GM18519 (cell line): ENCODE results near the gene FALEC.
A peak's percentile ranks its signal among the peaks of the same experiment; 100 is the strongest.
"Not testable (repeated sequence)": the region's sequence is repeated elsewhere in the genome, so short reads cannot be mapped to it uniquely, and the experiment has no call there.

Experiments used
- ATAC-seq: cut with Tn5 transposase; IDR thresholded peaks from one replicate; pipeline ENCODE4 v1.9.1; 2021; ENCODE audit warnings: mild to moderate bottlenecking, moderate library complexity; ENCODE audit not compliant: unreplicated experiment, low FRiP score

The FALEC gene

DNA sequence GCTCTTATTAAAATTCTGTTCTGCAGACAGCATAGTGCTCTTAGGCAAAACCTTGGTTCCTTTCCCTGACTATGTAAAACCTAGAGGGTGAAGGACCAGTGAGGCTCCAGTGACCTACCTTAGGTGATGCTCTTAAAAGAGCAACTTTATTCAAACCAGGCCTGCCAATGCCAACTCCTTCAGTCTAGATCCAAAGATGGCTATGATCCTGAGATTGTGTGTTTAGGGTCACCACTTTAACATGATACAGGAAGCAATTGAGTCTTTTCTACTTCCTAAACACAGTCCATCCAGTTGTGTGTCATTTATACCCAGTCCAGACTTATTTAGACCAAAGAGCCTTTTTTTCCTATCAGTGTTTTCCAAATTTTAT is 53.0 kb downstream of the FALEC start:
- no peak for ATAC-seq

DNA sequence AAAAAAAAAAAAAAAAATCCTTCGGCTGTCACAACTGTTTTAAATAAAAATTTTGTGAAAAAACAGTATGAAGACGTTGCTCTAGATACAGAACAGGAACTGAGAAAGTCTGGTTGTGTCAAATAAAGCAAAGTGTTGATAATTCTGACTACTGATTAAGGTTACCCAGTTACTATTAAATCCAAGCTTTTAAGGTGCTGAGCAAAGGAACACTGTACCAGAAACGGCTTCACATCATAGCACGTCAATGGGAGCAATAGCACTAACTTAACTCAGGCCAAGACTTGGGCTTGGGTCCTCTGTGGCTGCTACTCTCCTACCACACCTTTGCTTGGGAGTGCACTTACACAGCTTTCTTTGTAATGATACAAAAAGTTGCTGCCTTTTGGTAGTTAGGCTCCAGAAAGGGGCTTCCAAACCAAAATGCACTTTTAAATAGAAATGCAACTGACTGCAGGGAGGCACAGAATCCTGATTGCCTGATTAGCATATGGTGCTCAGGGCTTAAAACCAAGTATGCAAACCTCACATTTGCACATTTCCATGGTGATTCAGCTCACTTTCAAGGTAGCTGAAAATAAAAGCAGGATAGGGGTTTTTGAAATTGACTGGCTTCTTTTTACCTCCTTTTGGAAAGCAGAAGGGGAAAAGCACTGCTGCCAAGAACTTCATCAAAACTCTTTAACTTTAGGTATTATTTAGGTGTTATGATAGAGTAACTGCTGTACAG is 57.5 kb downstream of the FALEC start:
- ATAC-seq: no peak

DNA sequence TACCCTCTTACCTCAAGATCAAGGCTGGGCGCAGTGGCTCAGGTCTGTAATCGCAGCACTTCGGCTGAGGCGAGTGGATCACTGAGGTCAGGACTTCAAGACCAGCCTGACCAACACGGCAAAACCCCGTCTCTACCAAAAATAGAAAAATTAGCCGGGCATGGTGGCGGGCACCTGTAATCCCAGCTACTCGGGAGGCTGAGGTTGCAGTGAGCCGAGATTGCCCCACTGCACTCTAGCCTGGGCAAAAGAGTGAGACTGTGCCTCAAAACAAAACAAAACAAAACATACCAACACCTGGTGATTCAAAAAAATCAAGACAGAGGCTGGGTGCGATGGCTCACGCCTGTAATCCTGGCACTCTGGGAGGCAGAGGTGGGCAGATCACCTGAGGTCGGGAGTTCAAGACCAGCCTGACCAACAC is 58.1 kb downstream of the FALEC start:
- ATAC-seq: not testable (repeated sequence)

DNA sequence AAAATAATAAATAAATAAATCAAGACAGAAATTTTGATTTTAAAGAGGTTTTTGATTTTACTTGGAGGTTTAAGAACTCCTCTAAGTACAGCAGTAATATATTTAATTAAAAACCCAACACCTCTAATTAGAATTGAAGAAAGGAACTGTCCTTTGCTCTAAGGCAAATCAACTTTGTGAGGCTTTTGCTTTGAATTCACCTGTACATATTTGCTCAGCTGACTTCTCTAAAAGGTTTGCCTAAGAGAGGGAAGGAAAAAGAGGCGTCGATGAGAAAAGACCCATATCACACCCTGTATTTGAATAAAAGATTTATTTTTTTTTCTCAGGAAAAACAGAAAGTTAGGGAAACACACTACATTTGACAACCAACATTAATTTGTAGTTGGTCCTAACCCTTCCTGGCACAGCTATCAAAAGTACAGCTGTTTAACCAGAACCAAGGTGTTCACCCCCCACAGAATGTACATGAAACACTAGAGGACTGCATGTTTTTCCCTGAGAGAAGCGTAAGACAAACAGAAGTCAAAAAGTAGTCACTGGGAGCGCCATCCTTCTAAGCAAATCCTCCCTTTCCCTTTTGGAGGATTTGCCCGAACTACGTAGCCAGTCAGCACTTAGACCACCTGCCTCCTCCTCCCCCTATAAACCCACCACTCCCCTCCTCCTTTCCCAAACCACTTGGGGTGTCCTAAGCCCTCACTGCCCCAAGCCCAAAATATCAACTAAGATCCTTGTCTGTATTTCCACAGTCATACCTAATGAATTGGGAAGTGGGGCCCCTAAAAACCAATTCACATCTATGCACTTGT is 58.9 kb downstream of the FALEC start:
- ATAC-seq: no peak

GRCh38 chr1:150575072-150575489 is 59.5 kb downstream of the FALEC start:
- ATAC-seq: no peak

DNA sequence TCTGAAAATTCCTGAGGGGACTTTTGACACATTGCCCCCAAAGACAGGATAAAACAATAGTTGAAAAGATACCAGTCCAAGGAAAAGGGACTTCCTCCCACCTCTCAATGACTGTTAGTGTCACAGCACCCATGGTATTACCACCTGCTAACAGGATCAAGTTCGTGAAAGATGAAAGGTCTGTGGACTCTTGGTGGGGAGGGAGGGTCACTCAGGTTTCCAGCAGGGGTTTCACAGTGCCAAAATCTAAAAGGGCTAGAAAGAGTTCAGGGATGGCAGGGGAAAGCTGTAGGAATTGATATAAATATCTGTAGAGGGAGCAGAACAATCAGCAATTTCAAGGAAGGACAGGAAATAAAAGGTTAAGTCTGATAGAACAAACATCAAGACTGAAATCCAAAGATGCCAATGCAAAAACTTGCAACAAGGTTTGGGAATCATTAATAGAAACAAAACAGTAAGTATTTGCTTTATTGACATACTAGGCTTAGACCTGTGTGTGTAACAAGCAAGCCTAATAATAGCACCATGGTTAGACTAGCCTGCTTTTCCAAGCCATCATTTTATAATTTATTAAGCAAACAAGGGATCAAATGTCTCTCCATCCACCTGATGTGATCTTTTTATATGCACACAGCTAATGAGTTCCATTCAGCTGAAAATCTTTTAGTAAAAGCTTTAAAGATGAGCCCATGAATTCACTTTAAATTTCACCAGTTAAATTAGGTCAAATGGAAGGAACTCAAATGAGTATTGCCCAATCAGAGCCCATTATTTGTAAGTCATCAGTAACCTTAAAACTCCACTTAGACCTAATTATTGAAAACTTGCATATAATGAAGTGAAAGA is 60.2 kb downstream of the FALEC start:
- ATAC-seq: no peak

- ATAC-seq: no peak
These were observed 60.8 kb downstream of the FALEC start for GRCh38 chr1:150576367-150576711.

- no peak for ATAC-seq
These were observed 61.4 kb downstream of the FALEC start for GRCh38 chr1:150576794-150577556.

GRCh38 chr1:150577557-150578271 is 62.2 kb downstream of the FALEC start:
- ATAC-seq: no peak

GRCh38 chr1:150578272-150579109 is 62.9 kb downstream of the FALEC start:
- ATAC-seq: no peak

DNA sequence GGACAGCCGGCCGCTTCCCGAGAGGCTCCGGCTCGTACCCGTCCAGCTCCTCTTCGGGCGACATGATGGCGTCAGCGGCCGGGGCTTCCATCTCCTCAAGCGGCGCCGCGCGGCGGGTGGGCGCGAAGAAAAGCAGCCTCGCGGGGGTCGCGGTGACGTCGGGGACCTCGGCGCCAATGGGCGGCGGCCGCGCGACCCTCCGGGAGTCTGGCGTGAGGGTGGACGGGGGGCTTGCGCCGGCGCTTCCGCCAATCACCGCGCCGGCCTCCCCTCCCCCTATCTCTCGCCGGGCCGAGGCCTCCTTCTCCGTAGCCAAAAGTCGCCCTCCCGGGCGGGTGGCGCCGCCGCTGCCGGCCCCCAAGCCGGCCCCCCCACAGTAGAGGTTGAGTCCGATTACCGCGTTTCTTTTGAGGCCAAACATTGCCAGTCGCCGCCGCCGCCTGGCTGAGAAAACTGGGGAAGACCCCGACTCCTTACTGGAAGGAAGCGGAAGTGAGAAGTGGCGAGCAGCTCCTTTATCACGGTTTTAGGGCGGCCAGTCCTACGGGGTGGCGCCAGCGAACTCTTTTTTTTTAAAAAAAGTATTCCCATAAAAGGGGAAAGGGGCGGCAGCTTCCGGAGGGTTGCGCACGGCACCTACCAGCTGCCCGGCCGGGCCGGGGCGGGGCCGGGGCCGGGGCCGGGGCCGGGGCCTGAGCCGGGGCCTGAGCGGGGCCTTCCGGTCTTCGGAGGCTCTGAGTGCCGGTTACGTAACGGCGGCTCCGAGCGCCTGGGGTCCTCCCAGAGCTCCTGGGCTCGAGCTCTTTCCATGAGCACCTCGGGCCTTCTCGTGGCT is 63.8 kb downstream of the FALEC start, which contains the start of gene MCL1:
Gene MCL1 (minus strand): TSS at position 501 of the 835 bp plus-strand sequence. CDS start 80 bp downstream, at position 421.
- ATAC-seq: peak; percentile 76

- no peak for ATAC-seq
These were observed 64.5 kb downstream of the FALEC start for GRCh38 chr1:150579945-150580642.

- not testable (repeated sequence) for ATAC-seq
These were observed 65.4 kb downstream of the FALEC start for GRCh38 chr1:150580966-150581365.

DNA sequence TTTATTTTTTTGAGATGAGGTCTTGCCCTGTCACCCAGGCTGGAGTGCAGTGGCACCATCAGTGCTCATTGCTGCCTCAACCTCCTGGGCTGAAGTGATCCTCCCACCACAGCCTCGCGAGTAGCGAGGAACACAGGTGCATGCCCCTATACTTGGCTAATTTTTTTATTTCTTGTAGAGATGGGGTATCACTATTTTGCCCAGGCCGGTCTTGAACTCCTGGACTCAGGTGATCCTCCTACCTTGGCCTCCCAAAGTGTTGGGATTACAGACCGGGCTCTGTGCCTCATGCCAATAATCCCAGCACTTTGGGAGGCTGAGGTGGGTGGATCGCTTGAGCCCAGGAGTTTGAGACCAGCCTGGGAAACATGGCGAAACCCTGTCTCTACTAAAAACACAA is 65.9 kb downstream of the FALEC start:
- not testable (repeated sequence) for ATAC-seq

DNA sequence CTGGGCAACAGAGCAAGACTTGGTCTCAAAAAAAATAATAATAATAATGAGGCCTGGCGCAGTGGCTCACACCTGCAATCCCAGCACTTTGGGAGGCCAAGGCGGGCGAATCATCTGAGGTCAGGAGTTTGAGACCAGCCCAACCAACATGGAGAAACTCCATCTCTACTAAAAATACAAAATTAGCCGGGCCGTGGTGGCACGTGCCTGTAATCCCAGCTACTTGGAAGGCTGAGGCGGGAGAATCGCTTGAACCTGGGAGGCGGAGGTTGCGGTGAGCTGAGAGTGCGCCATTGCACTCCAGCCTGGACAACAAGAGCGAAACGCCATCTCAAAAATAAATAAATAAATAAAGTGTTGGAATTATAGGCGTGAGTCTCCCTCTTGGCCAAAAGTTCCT is 66.4 kb downstream of the FALEC start:
- ATAC-seq: not testable (repeated sequence)

DNA sequence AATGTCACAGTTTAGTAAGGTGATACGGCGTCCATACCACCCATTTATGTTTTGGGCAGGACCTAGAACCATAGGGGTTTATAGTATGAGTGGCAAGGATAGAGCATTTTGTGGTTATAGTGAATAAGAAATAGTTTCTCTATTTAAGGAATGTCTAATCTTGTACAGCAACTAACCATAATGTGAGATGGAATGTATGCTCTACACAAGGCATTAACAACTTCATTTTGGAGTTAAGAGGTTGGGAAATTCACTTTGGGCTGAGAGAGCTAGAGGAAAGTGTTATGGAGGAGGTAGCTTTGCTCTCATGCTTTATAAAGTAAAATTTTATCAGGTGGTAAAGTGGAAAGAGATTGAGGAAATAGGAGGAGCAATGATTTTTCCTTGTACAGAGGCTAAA is 66.8 kb downstream of the FALEC start:
- no peak for ATAC-seq
